Adrenal gland (tissue), 5 donors: ENCODE results near the gene CDH15.

Experiments used
- CTCF ChIP-seq, 6 experiments: fragments of 450-650 bp in 4 of 6; fragments of 200-600 bp in 2 of 6; sonication (generic) in 1 of 6; IDR thresholded peaks; 1 replicate in 5 of 6; 2 replicates in 1 of 6; pipeline versions ENCODE4 v1.5.1 to v1.8.0; 2016 to 2021; ENCODE audit warnings: antibody characterized with exemption in 6 of 6, mild to moderate bottlenecking in 2 of 6, moderate library complexity in 1 of 6
- POLR2A ChIP-seq, 2 donors: fragments of 450-650 bp; IDR thresholded peaks; one replicate each; pipeline ENCODE4 v1.6.1; 2017; ENCODE audit warnings: antibody characterized with exemption in 2 of 2, mild to moderate bottlenecking in 2 of 2, moderate library complexity in 1 of 2
- donor health status: DM: no; HTN: no; CAD: no.

- TF ChIP-seq POLR2A (IDR thresholded peaks at IDR 0.05) = no peak
- TF ChIP-seq CTCF (IDR thresholded peaks at IDR 0.05) = no peak
Observed at GRCh38 chr16:89122322-89122851, 49.2 kb upstream of the CDH15 start.
